ENCODE results near the gene SLCO1C1.

DNA sequence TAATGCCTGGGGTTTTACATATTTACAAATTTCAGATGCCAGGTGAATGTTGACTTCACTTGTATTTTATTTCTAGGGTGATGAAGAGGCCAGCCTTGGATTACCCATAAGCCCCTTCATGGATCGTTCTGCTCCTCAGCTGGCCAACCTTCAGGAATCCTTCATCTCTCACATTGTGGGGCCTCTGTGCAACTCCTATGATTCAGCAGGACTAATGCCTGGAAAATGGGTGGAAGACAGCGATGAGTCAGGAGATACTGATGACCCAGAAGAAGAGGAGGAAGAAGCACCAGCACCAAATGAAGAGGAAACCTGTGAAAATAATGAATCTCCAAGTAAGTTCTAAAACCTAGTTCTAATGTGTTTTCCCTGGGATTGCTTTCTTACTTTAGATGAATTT, 41.3 kb upstream of the SLCO1C1 start:
- TF ChIP-seq, protein P1, sequence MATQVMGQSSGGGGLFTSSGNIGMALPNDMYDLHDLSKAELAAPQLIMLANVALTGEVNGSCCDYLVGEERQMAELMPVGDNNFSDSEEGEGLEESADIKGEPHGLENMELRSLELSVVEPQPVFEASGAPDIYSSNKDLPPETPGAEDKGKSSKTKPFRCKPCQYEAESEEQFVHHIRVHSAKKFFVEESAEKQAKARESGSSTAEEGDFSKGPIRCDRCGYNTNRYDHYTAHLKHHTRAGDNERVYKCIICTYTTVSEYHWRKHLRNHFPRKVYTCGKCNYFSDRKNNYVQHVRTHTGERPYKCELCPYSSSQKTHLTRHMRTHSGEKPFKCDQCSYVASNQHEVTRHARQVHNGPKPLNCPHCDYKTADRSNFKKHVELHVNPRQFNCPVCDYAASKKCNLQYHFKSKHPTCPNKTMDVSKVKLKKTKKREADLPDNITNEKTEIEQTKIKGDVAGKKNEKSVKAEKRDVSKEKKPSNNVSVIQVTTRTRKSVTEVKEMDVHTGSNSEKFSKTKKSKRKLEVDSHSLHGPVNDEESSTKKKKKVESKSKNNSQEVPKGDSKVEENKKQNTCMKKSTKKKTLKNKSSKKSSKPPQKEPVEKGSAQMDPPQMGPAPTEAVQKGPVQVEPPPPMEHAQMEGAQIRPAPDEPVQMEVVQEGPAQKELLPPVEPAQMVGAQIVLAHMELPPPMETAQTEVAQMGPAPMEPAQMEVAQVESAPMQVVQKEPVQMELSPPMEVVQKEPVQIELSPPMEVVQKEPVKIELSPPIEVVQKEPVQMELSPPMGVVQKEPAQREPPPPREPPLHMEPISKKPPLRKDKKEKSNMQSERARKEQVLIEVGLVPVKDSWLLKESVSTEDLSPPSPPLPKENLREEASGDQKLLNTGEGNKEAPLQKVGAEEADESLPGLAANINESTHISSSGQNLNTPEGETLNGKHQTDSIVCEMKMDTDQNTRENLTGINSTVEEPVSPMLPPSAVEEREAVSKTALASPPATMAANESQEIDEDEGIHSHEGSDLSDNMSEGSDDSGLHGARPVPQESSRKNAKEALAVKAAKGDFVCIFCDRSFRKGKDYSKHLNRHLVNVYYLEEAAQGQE (IDR thresholded peaks at IDR 0.05; ENCODE audit: low read depth), result no peak
- TF ChIP-seq, protein P2, sequence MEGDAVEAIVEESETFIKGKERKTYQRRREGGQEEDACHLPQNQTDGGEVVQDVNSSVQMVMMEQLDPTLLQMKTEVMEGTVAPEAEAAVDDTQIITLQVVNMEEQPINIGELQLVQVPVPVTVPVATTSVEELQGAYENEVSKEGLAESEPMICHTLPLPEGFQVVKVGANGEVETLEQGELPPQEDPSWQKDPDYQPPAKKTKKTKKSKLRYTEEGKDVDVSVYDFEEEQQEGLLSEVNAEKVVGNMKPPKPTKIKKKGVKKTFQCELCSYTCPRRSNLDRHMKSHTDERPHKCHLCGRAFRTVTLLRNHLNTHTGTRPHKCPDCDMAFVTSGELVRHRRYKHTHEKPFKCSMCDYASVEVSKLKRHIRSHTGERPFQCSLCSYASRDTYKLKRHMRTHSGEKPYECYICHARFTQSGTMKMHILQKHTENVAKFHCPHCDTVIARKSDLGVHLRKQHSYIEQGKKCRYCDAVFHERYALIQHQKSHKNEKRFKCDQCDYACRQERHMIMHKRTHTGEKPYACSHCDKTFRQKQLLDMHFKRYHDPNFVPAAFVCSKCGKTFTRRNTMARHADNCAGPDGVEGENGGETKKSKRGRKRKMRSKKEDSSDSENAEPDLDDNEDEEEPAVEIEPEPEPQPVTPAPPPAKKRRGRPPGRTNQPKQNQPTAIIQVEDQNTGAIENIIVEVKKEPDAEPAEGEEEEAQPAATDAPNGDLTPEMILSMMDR (IDR thresholded peaks at IDR 0.05 in 2 of 3, conservative IDR thresholded peaks at IDR 0.05 in 1 of 3; ENCODE audit: borderline replicate concordance in 1 of 3, insufficient read depth in 1 of 3, low read depth in 2 of 3, low read length in 2 of 3), result no peak
- TF ChIP-seq POLR2A (IDR thresholded peaks at IDR 0.05; ENCODE audit: borderline replicate concordance, extremely low read depth, insufficient read depth, insufficient read length) (no peak), POLR2AphosphoS5 (IDR thresholded peaks at IDR 0.05; ENCODE audit: low read depth, low read length) (no peak), ZFX (IDR thresholded peaks at IDR 0.05) (no peak), EGR1 (IDR thresholded peaks at IDR 0.05; ENCODE audit: low read depth) (no peak)
- TF ChIP-seq, protein P3, sequence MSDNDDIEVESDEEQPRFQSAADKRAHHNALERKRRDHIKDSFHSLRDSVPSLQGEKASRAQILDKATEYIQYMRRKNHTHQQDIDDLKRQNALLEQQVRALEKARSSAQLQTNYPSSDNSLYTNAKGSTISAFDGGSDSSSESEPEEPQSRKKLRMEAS (IDR thresholded peaks at IDR 0.05), result no peak
- TF ChIP-seq, protein P4, sequence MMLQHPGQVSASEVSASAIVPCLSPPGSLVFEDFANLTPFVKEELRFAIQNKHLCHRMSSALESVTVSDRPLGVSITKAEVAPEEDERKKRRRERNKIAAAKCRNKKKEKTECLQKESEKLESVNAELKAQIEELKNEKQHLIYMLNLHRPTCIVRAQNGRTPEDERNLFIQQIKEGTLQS (IDR thresholded peaks at IDR 0.05), result no peak

Measured in HCT116 (cell line).